Stimulated activated CD4-positive, alpha-beta T cell treated with anti-CD3 and anti-CD28 coated beads, Interleukin-1b, Interleukin-23, amount 100 ng/mL, for 24 hours (primary cell): ENCODE results near the gene PDPR.
"Not testable (repeated sequence)": the region's sequence is repeated elsewhere in the genome, so short reads cannot be mapped to it uniquely, and the experiment has no call there.

ENCODE experiments used
- DNase-seq, 4 experiments: peaks; one replicate each; pipeline ENCODE4 v3.0.0-alpha.2; 2020; ENCODE audit warnings: low read depth in 4 of 4, low spot score in 1 of 4

Gene PDPR

DNA sequence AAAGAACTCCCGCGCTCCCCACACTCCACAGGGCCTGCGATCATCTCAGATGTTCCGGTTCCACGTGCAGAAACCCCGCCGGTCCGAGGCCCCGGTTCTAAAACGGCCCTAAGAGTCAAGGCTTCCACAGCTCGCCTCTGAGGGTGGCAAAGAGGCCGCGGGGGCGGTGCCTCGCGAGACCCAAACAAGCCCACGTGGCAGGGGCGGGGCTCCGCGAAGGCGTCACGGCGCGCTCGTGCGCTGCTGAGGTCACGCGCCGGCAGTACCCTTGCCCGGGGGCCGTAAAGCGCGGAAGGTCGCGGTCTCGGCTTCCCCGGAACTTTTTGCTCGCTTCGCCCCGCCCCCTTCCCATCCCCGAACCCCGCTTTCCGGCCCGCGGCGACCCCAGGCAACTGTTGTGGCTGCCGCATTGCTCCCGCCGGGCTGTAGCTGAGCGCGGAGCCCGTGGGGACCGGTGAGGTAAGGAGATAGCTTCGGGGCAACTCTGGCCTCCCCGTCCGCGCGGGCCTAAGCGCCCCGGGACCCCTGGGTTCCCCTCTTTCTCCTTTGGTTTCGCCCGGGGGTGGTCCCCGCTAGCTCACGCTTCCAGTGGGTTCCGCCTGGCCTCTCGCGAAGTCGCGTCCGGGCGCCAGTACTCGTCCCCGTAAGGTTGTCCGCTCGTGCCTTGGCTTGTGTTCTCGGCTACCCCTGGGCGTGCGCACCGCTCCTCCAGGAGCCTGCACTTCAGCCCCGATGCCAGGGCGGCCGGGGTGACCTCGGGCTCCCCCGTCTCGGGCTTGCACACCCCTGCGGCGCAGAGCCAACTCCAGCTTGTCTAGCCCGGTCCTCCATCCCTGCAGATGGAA is at the start of gene PDPR:
TSS of gene PDPR (plus strand) at position 351 of the 845 bp plus-strand sequence. CDS start 6,161 bp downstream, outside the sequence.
- peak; percentile 74 to 91 (median 85) for DNase-seq

DNA sequence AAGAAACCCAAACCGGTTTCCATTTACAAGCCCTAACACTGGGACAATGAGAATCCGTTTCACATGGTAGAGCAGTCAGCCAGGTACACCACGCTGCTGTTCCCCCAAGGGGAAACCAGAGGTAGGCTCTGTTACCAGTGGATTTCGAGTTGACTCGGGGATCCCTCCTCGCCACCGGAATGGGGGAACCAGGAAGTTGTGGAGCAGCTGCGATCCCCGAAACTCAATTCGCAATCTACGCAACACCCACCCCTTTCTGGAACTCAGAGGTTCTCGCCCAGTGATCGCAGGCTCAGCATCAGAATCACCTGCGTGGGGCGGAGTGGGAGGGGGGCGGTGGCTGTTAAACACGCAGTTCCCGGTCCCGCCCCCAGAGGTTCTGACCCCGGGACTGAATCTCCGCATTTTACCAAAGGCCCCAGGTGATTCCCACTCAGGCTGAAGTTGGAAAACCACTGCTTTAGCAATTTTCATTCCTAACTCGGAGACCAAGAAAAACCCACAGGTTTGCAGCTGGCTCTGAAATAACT is 49.2 kb upstream of the PDPR start:
- DNase-seq: peak; percentile 25 to 55 (median 40)

DNA sequence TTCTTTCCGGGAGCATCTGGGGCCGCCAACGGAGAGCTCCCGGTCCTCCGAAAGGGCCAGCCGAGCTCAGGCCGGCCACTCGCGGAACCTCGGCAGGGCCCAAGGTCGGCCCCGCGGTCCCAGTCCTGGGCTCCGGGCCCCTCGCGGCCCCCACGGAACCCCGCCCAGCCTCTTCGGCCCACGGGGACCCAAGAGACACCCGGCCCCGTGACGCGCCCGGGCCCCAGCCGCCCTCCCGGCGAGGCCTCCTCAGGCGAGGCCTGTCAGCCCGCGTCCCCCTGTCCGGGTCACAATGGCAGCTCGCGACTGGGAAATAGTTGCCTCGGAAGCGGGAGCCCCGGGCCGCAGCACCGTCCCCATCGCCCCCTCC is 48.8 kb upstream of the PDPR start:
- DNase-seq: not testable (repeated sequence)

DNA sequence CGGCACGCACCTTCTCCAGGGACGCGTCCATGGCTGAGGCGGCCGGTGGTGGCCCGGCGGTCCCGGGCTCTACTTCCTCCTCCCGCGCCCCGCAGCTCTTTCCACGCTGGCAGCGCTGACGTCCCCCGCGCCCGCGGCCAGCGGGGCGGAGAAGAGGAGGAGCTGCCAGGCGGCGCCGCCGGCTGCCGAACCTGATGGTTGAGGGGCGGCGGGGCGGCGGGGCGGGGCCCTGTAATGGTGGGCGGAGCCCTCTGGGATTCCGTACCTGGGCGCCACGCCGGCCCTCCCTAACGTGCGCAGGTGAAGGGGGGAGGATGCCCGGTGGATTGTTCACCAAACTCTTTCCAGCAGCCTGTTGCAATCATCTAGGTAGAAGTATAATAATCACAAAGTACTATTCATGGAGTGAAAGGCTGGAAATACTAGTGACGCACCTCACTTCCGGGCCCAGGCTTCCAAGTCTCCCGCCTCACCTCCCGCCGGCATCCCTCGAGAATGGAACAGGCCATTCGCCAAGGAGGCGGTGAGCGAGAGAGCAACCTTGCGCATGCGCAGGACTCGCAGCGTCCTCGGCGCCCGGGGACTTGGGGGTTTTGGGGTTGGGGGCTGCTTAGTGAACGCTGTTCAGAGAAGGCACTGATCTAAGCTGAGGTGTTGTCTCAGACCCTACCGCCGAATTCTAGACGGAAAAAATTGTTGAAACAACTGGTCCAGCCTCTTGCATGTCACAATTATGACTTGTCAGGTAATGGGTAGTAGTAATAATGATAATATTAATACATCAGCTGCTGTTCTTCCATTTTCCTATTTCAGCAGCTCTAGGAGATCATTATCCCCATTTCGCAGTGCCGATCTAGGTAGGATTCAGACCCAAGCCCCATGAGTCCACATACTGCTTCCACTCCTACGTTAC is 48.1 kb upstream of the PDPR start:
- peak; percentile 74 to 91 (median 86) for DNase-seq

DNA sequence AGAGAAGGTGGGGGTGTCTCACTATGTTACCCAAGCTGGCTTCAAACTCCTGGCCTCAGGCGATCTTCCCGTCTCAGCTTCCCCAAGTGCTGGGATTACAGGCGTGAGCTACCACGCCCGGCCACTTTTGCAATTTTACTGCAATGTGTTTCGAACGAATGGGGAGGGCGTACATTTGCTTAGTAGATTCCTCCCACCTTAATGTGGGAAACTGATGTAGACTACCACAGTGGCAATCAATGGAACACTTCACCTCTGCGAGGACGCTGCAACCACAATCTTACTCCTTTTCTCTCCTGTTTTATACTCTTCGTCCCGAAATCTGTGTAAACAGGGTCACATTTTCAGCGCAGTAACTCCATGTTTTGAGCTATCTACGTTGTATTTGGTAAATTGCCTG is 47.4 kb upstream of the PDPR start:
- DNase-seq: not testable (repeated sequence)

DNA sequence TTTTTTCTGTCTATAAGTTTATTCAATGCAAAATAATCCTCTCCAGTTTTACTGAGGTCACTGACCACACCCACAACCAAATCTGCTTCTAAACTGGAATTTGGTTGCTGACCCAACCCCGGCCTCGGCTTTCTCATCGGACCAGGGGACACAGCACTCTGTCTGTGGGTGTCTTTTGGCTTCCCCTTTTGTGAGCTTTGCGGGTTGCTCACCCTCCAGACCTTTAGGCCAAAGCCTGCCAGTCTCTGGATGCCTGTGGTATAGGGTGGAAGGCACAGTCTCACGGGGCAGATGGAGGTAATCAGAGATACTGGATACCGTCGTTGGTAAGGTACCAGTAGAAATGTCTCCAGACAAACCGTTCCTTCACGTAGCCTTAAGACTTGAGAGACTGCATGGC is 35.1 kb upstream of the PDPR start:
- DNase-seq: not testable (repeated sequence)

DNA sequence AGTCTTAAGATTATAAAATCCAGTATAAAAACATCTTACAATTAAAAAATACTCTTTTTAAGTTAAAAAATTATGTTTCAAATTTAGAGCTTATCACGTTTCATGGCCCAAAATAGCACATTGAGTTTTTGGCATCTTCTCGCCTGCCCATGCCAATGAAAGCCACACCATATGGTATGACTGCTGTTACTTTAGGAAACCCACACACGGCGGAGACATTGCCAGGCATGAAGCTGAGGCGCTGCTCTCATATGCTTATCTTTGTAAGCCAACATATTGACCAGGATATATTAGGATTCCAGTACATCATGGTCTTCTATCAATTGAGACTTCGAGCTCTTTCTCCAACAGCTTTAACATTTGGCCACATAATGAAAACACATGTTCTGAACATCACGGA is 32.9 kb upstream of the PDPR start:
- not testable (repeated sequence) for DNase-seq

DNA sequence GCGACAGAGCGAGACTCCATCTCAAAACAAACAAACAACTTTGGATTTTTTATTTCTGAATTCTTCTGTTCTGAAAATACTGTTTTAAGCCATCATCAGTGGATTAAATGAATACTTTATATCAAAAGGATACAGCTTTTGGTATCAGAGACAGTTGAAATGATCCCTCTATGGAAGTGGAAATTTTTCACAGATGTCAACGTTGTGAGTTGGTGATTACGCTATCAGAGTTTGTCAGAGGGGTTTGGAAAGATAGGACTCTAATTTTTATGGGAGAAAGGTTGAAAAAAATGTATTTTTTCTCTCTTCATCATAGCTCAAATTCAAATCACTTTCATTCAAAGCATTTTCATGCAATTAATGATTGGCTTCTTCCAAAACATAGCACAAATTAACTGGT is 30.2 kb upstream of the PDPR start:
- DNase-seq: not testable (repeated sequence)

DNA sequence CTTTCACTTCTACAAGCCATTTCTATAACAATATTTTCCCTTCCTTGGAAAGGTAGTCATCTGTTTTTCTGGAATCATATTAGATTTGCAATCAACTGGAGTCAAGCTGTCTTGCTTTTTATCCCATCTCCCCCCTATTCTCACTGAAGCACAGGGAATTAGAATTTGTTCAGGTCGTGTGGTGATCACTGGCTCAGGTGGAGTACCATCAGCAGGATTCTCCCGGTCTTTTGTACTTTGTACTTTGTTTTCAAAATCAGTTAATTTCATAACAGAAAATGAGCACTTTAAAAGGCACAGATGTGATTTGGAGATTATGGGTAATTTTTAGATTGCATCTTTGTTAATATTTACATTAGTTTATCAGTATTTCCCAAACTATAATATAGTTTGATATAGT is 26.0 kb upstream of the PDPR start:
- DNase-seq: not testable (repeated sequence)

DNA sequence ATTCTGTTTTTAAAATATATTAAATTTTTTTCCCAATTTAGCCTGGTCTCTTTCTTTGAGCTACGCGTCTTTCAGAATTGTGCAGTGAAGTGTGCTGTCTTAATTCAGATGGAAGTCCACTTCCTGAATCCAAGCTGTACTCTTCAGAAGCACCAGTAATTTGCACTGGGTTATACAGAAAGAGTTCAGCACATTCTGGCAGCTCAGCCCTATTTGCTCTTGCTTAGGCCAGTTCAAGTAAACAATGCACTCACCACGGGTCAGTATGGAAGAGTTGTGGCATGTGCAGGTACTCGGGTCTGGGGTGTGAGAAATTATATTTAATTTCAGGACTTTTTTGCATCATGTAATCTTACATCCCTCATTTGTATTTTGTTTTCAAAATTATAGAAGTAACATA is 25.3 kb upstream of the PDPR start:
- not testable (repeated sequence) for DNase-seq

DNA sequence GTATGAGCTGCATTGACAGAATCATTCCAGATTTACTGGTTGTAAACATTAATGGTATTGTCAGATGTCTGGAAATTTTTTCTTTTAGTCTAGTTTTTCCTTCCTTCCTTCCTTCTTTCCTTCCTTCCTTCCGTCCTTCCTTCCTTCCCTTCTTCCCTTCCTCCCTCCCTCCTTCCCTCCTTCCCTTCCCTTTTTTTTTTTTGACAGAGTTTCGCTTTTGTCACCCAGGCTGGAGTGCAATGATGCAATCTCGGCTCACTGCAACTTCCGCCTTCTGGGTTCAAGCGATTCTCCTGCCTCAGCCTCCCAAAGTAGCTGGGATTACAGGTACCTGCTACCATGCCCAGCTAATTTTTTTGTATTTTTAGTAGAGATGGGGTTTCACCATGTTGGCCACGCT is 24.8 kb upstream of the PDPR start:
- DNase-seq: not testable (repeated sequence)

DNA sequence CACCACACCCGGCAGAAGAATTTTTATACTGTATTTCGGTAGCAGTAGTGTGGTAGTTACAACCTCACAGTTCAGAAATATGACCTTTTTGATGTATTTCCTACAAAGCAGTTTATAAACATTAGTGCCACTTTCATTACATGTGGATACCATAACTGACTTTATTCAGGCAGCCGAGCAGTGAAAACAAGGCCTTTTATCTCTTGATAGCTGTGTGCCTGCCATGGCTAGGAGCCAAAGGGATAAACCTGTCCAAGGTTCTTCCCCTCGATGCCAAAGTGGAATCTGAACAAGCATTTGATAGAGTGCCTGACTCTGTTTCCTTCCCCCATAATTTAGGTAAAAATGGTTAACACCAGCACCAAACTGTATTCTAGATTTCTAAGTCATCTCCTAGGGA is 23.0 kb upstream of the PDPR start:
- DNase-seq: not testable (repeated sequence)

DNA sequence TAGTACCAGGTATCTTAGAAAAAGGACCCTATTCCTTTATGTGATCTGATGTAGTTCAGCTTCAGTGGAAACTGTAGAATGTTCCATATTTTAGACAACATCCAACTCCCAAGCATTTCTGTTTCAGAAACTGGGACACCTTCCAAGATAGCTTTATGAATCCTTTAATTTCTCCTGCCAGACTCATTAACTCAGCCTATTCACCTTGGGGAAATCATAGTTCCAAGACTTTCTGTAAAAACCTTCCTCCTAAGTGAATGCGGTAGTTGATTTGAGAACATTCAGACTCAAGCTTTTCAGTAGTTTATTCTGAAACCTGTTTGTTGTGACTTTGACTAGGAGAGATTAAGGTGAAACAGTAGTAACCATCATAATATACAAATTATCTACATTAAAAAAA is 20.0 kb upstream of the PDPR start:
- DNase-seq: not testable (repeated sequence)

DNA sequence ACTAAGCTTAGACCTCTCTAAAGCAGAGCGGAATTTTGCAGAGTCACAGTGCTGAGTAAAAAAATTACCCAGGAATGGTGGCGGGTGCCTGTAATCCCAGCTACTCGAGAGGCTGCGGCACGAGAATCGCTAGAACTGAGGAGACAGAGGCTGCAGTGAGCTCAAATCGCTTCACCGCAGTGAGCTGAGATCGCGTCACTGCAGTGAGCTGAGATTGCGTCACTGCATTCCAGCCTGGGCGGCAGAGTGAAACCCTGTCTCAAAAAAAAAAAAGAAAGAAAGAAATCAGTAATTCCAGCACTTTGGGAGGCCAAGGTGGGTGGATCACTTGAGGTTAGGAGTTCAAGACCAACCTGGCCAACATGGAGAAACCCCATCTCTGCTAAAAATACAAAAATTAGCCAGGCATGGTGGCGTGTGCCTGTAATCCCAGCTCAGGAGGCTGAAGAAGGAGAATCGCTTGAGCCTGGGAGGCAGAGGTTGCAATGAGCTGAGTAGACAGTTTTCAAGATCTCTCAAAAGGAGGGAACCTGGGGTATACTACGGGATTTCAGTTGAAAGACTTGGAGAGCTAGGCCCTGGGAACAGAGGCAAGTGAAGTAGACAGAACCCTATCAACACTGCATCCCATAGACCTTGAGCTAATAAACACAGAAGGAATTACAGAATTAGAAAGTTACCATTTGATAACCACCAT is 4.4 kb upstream of the PDPR start:
- DNase-seq: not testable (repeated sequence)

DNA sequence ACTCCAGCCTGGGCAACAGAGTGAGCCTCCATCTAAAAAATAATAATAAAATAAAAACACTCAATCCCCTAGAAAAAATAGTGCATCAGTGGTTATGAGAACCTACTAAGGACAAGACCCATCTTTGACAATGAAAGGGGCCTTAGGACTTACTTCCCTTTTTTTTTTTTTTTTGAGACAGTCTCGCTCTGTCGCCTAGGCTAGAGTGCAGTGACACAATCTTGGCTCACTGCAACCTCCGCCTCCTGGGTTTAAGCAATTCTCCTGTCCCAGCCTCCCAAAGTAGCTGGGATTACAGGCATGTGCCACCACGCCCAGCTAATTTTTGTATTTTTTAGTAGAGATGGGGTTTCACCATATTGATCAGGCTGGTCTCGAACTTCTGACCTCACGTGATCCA is 2.0 kb upstream of the PDPR start:
- not testable (repeated sequence) for DNase-seq

DNA sequence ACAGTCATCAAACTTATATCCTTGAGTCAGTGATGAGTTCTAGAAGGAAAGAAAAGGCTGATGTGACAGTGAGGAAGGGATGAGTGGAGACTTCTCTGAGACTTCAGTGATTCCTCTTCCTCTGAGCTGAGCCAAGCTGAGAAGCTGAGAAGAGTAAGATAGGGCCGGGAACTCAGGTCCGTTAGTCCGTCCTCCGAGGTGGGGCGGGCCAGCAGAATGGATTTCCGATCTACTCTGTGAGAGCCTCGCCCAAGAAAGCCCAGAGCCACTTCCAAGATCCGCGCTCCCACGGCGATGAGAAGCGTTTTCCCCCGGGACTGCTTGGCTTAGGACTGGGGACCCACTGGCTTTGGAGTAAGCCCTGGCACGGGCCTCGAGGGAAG is 542 bp upstream of the PDPR start:
- DNase-seq: not testable (repeated sequence)

DNA sequence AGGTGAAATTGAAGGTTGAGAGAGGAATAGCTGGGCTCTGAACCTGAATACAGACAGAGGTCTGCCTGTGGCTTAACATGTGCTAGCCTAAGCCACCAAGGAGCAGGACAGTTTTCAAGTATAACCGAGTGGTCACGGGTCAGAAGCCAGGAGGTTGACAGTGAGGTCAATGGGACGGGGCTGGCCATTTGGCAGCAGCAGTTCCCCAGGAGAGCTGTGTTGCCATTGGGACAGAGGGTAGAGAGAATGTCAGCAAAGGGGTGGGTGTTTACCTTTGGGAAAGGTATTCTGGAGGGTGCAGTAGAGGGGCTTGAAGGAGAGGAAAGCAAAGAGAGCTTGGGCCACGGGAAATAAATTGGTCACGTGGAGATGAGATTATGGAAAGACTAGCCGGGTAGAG is 4.2 kb downstream of the PDPR start:
- not testable (repeated sequence) for DNase-seq

DNA sequence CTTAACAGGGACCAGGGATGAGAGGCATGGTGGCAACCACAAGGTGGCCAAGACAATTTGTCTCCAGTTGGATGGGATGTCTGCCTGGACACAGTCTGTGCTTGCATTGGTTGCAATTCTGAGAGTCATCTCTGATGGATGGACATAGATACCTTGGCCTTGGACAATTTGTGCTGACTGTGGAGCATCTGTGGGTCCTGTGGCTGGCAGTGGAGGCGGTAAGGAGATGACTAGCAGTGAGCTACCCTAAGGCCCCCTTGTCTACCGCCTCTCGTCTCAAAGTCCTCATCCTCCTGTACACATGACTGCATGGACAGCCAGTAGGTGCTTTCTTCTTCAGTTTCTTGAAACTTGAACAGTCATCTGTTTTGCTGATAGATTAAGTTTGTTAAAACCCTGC is 4.6 kb downstream of the PDPR start:
- not testable (repeated sequence) for DNase-seq

DNA sequence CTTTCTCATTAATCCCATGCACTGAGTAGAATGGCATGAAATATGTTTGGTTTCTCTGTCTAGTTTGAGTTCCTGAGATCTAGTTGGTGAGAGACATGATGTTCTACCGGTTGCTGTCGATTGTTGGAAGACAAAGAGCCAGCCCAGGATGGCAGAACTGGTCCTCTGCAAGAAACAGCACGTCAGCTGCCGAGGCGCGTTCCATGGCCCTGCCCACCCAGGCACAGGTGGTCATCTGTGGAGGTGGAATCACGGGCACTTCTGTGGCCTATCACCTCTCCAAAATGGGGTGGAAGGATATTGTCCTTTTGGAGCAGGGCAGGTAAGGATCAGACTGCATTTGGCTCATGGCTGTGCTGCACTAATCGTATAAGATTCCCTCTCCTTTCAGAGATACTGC is 6.3 kb downstream of the PDPR start:
- DNase-seq: not testable (repeated sequence)

DNA sequence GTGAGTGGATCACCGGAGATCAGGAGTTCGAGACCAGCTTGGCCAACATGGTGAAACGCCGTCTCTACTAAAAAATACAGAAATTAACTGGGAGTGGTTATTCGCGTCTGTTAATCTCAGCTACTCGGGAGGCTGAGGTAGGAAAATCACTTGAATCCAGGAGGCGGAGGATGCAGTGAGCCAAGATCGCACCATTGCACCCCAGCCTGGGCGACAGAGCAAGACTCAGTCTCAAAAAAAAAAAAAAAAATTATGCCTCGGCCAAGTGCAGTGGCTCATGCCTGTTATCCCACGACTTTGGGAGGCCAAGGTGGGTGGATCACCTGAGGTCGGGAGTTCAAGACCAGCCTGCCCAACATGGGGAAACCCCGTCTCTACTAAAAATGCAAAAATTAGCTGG is 9.7 kb downstream of the PDPR start:
- DNase-seq: not testable (repeated sequence)

DNA sequence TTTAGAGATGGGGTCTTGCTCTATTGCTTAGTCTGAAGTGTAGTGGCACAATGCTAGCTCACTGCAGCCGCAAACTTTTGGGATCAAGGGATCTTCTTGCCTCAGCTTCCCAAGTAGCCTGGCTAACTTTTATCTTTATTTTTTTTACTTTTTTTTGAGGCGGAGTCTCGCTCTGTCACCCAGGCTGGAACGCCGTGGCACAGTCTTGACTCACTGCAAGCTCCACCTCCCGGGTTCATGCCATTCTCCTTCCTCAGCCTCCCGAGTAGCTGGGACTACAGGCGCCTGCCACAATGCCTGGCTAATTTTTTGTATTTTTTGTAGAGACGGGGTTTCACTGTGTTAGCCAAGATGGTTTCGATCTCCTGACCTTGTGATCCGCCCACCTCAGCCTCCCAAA is 12.1 kb downstream of the PDPR start:
- DNase-seq: not testable (repeated sequence)
